Measurements from ENCODE around the gene AADACL4.

Gene AADACL4

GRCh38 chr1:12607263-12607662, 36.6 kb upstream of the AADACL4 start:
- Histone ChIP-seq H3K36me3 (no peaks in the 10 kb centered on the region; a peak in 1 of 22 replicates), H3K9me3 (replicated peaks in 1 of 11) (peaks cover 5 to 24% (median 18%) of the 10 kb centered on the region in 11 experiments; a peak in 20 of 22 replicates), H3K4me3 (no peak overlapping the region), H4K20me1 (no peaks in the 10 kb centered on the region), H3K4me2 (no peak overlapping the region), H3K27ac (no peak overlapping the region), H3K4me1 (peaks cover 25 to 44% (median 33%) of the 10 kb centered on the region in 10 experiments), H3K27me3 (no peaks in the 10 kb centered on the region), H3K9ac (no peak overlapping the region)
- TF ChIP-seq Cebpa-rat (IDR thresholded peaks at IDR 0.05) = no peak

- Histone ChIP-seq H3K27ac (no peak overlapping the region), H3K4me2 (no peak overlapping the region), H4K20me1 (no peaks in the 10 kb centered on the region)
These were observed 35.5 kb upstream of the AADACL4 start for GRCh38 chr1:12608311-12608957.

GRCh38 chr1:12609469-12610003, 34.3 kb upstream of the AADACL4 start:
- Histone ChIP-seq H3K9ac (no peak overlapping the region), H3K4me3 (no peak overlapping the region), H3K4me1 (peaks cover 2 to 29% (median 12%) of the 10 kb centered on the region in 10 experiments), H3K27ac (no peak overlapping the region), H3K9me3 (replicated peaks in 1 of 11) (peaks cover 5 to 24% (median 18%) of the 10 kb centered on the region in 11 experiments; a peak in 20 of 22 replicates), H4K20me1 (no peaks in the 10 kb centered on the region), H3K27me3 (peaks cover 0 to 5% (median under 1%) of the 10 kb centered on the region in 11 experiments; a peak in 10 of 22 replicates), H3K4me2 (no peak overlapping the region), H3K36me3 (no peaks in the 10 kb centered on the region; a peak in 1 of 22 replicates)
- TF ChIP-seq Cebpa-rat (IDR thresholded peaks at IDR 0.05) = no peak

More at GRCh38 chr1:12608311-12608957, 35.5 kb upstream of the AADACL4 start:
- H3K36me3 ChIP-seq = no peaks in the 10 kb centered on the region; a peak in 1 of 22 replicates
- no peak overlapping the region for H3K9ac ChIP-seq
- no peak overlapping the region for H3K4me3 ChIP-seq
- no peak for TF ChIP-seq Cebpa-rat (IDR thresholded peaks at IDR 0.05)
- H3K27me3 ChIP-seq = no peaks in the 10 kb centered on the region
- H3K4me1 ChIP-seq = peaks cover 13 to 32% (median 22%) of the 10 kb centered on the region in 10 experiments
- peaks cover 5 to 24% (median 18%) of the 10 kb centered on the region in 11 experiments; a peak in 20 of 22 replicates for H3K9me3 ChIP-seq (replicated peaks in 1 of 11)

- no peak overlapping the region for H3K27ac ChIP-seq
- peaks cover 5 to 29% (median 14%) of the 10 kb centered on the region in 10 experiments for H3K4me1 ChIP-seq
- H3K4me2 ChIP-seq = peak overlapping the region in 3 of 11 experiments; percentile 4 to 8 (median 7); a peak in 2 of 22 replicates
- TF ChIP-seq Cebpa-rat (IDR thresholded peaks at IDR 0.05) = no peak
- no peaks in the 10 kb centered on the region; a peak in 1 of 22 replicates for H3K36me3 ChIP-seq
- no peak overlapping the region for H3K9ac ChIP-seq
- peaks cover 0 to 13% (median 9%) of the 10 kb centered on the region in 11 experiments; a peak in 15 of 22 replicates for H3K27me3 ChIP-seq
- no peaks in the 10 kb centered on the region for H4K20me1 ChIP-seq
- no peak overlapping the region for H3K4me3 ChIP-seq
- H3K9me3 ChIP-seq (replicated peaks in 1 of 11) = peaks cover 5 to 24% (median 18%) of the 10 kb centered on the region in 11 experiments; a peak in 20 of 22 replicates
These were observed 33.5 kb upstream of the AADACL4 start for GRCh38 chr1:12610305-12610935.

GRCh38 chr1:12610941-12611340, 32.9 kb upstream of the AADACL4 start:
- peaks cover 0 to 19% (median 14%) of the 10 kb centered on the region in 11 experiments; a peak in 17 of 22 replicates for H3K27me3 ChIP-seq
- H3K27ac ChIP-seq = no peak overlapping the region
- no peak for TF ChIP-seq Cebpa-rat (IDR thresholded peaks at IDR 0.05)
- H3K36me3 ChIP-seq = no peaks in the 10 kb centered on the region; a peak in 1 of 22 replicates
- H3K4me2 ChIP-seq = peak overlapping the region in 3 of 11 experiments; percentile 4 to 8 (median 7); a peak in 1 of 22 replicates
- H3K4me1 ChIP-seq = peaks cover 10 to 30% (median 19%) of the 10 kb centered on the region in 10 experiments
- peaks cover 5 to 24% (median 18%) of the 10 kb centered on the region in 11 experiments; a peak in 20 of 22 replicates for H3K9me3 ChIP-seq (replicated peaks in 1 of 11)
- H3K4me3 ChIP-seq = no peak overlapping the region
- peaks cover 0 to 4% (median 0%) of the 10 kb centered on the region in 11 experiments; a peak in 1 of 22 replicates for H4K20me1 ChIP-seq
- H3K9ac ChIP-seq = no peak overlapping the region

- Histone ChIP-seq H3K27ac (no peak overlapping the region), H3K4me3 (no peak overlapping the region), H3K9me3 (replicated peaks in 1 of 11) (peaks cover 0 to 5% (median 1%) of the 10 kb centered on the region in 11 experiments; a peak in 8 of 22 replicates), H3K9ac (no peak overlapping the region), H3K36me3 (no peaks in the 10 kb centered on the region; a peak in 1 of 22 replicates), H3K4me2 (peak overlapping the region in 6 of 11 experiments; percentile 1 to 29 (median 12); a peak in 5 of 22 replicates), H3K27me3 (peaks cover 10 to 41% (median 37%) of the 10 kb centered on the region in 11 experiments), H4K20me1 (peaks cover 0 to 6% (median 0%) of the 10 kb centered on the region in 11 experiments; a peak in 1 of 22 replicates), H3K4me1 (peaks cover 27 to 50% (median 36%) of the 10 kb centered on the region in 10 experiments)
- no peak for TF ChIP-seq Cebpa-rat (IDR thresholded peaks at IDR 0.05)
These were observed 30.7 kb upstream of the AADACL4 start for GRCh38 chr1:12613180-12613579.

- H3K4me2 ChIP-seq = peak overlapping the region in 10 of 11 experiments; percentile 95 to 99 (median 97); a peak in 19 of 22 replicates
- peak overlapping the region in 2 of 10 experiments; percentile 63 to 69; a peak in 2 of 20 replicates for H3K4me3 ChIP-seq
- no peaks in the 10 kb centered on the region for H3K9me3 ChIP-seq (replicated peaks in 1 of 11)
- peaks cover 10 to 55% (median 49%) of the 10 kb centered on the region in 11 experiments for H3K27me3 ChIP-seq
- H3K4me1 ChIP-seq = peaks cover 41 to 64% (median 50%) of the 10 kb centered on the region in 10 experiments
- peaks cover 0 to 6% (median 0%) of the 10 kb centered on the region in 11 experiments; a peak in 2 of 22 replicates for H4K20me1 ChIP-seq
- H3K36me3 ChIP-seq = no peaks in the 10 kb centered on the region
- H3K27ac ChIP-seq = peak overlapping the region in 5 of 11 experiments; percentile 11 to 69 (median 49); a peak in 8 of 22 replicates
- peak overlapping the region in 4 of 11 experiments; percentile 36 to 75 (median 52); a peak in 5 of 22 replicates for H3K9ac ChIP-seq
- TF ChIP-seq Cebpa-rat (IDR thresholded peaks at IDR 0.05) = no peak
These were observed 29.3 kb upstream of the AADACL4 start for GRCh38 chr1:12614402-12615158.

All from BLaER1 treated with 17β-estradiol and CSF1 and Interleukin-3, amounts not matched to agents 10 nM and 100 nM (cell line).